GM12878 (cell line): ENCODE results near the gene EMC1. TPM values are rescaled to one million over a fixed set of nuclear protein-coding genes. Genes with fewer than 3 reads are reported as not detected.

Experiments used
- ATAC-seq: fragments of 200-7000 bp; cut with Tn5 transposase; 3 replicates; pipeline ENCODE4 v1.9.1; 2020; ENCODE audit warnings: mild to moderate bottlenecking, moderate library complexity
- BruUV-seq: library from RNA; stranded (reverse); fragments of 400-500 nt; replicated peaks from 2 replicates; lab custom pipeline; 2021; lab: Mats Ljungman, UMichigan
- CTCF ChIA-PET: fragments of 300-600 bp; sonication (Branson Sonifier 250); formaldehyde crosslinking; extraction: SDS; loops from one replicate; lab custom pipeline; 2021; ENCODE audit warnings: inconsistent platforms; lab: Yijun Ruan, JAX
- POLR2A ChIA-PET: fragments of 350-600 bp; formaldehyde crosslinking; extraction: SDS; loops from one replicate; lab custom pipeline; 2021; ENCODE audit warnings: inconsistent platforms; lab: Charles Lee
- RAD21 ChIA-PET: fragments of 300-600 bp; sonication (Branson Sonifier 250); formaldehyde crosslinking; loops from one replicate; lab custom pipeline; 2023; ENCODE audit warnings: antibody characterized with exemption; ENCODE audit not compliant: unreplicated experiment; lab: Charles Lee
- SMC1A ChIA-PET: fragments of 300-600 bp; sonication (Branson Sonifier 250); formaldehyde crosslinking; loops from one replicate; lab custom pipeline; 2023; ENCODE audit not compliant: unreplicated experiment, uncharacterized antibody; lab: Charles Lee
- DNase-seq: peaks from one replicate; pipeline ENCODE4 v3.0.0-alpha.2; 2011; ENCODE audit warnings: low read depth, low spot score
- FAIRE-seq: peaks from 3 replicates; lab custom pipeline; 2011; peaks lifted over from hg19 to GRCh38; lab: Jason Lieb, UNC
- H2AFZ ChIP-seq: 2 replicates; pipeline ENCODE4 v1.6.0; 2011; ENCODE audit warnings: low read depth, low read length, control low read depth; ENCODE audit not compliant: control insufficient read depth
- H3K27ac ChIP-seq: 2 replicates; pipeline ENCODE4 v1.5.1; 2011; ENCODE audit warnings: control low read depth; ENCODE audit not compliant: control insufficient read depth, insufficient read depth
- H3K27me3 ChIP-seq, 2 experiments: replicated peaks in 1 of 2; 2 replicates each; pipeline versions ENCODE4 v1.6.0 to v1.6.1; 2011; ENCODE audit warnings: low read length in 1 of 2; ENCODE audit not compliant: control insufficient read depth in 2 of 2, insufficient read depth in 2 of 2
- H3K36me3 ChIP-seq, 2 experiments: 2 replicates each; pipeline ENCODE4 v1.5.1; 2011; ENCODE audit warnings: low read length in 1 of 2; ENCODE audit not compliant: control insufficient read depth in 2 of 2, insufficient read depth in 2 of 2
- H3K4me1 ChIP-seq: 2 replicates; pipeline ENCODE4 v1.6.1; 2011; ENCODE audit warnings: mild to moderate bottlenecking, low read length, moderate library complexity, mixed read lengths; ENCODE audit not compliant: control insufficient read depth, insufficient read depth
- H3K4me2 ChIP-seq: 2 replicates; pipeline ENCODE4 v1.6.0; 2011; ENCODE audit warnings: control low read depth; ENCODE audit not compliant: control insufficient read depth, insufficient read depth
- H3K4me3 ChIP-seq: fragments of 200-600 bp; sonication (generic); 2 replicates; pipeline ENCODE4 v1.5.1; 2016
- H3K79me2 ChIP-seq: 2 replicates; pipeline ENCODE4 v1.6.0; 2011; ENCODE audit warnings: low read length; ENCODE audit not compliant: control insufficient read depth, insufficient read depth
- H3K9ac ChIP-seq: 2 replicates; pipeline ENCODE4 v1.8.0; 2011; ENCODE audit warnings: low read length, control low read depth, mixed read lengths; ENCODE audit not compliant: control insufficient read depth, insufficient read depth
- H3K9me3 ChIP-seq: replicated peaks from 3 replicates; pipeline ENCODE4 v1.5.1; 2011; ENCODE audit warnings: mild to moderate bottlenecking, low read length; ENCODE audit not compliant: control insufficient read depth, insufficient read depth
- H4K20me1 ChIP-seq: 2 replicates; pipeline ENCODE4 v1.6.0; 2011; ENCODE audit not compliant: control insufficient read depth, insufficient read depth
- ASH2L ChIP-seq: fragments of 300-600, 200-600 bp; sonication (generic); IDR thresholded peaks from 2 replicates; pipeline ENCODE4 v1.6.1; 2017; ENCODE audit warnings: low read depth, mild to moderate bottlenecking, borderline replicate concordance
- NFYB ChIP-seq: IDR thresholded peaks from 2 replicates; pipeline ENCODE4 v1.6.1; 2011; ENCODE audit warnings: low read depth, mild to moderate bottlenecking, low read length, improper control_type of control experiment, moderate library complexity; ENCODE audit not compliant: insufficient read depth
- POU2F2 ChIP-seq: IDR thresholded peaks from 3 replicates; pipeline ENCODE4 v1.6.1; 2011; ENCODE audit warnings: low read depth, mild to moderate bottlenecking, low read length, borderline replicate concordance
- RCOR1 ChIP-seq: conservative IDR thresholded peaks from 2 replicates; pipeline ENCODE4 v1.6.1; 2012; ENCODE audit warnings: low read depth, low read length, improper control_type of control experiment
- SIN3A ChIP-seq: IDR thresholded peaks from 2 replicates; pipeline ENCODE4 v1.6.1; 2012; ENCODE audit warnings: low read depth, low read length, improper control_type of control experiment
- SIX5 ChIP-seq: IDR thresholded peaks from 2 replicates; pipeline ENCODE4 v1.6.1; 2011; ENCODE audit warnings: mild to moderate bottlenecking, low read depth, low read length, moderate library complexity; ENCODE audit not compliant: severe bottlenecking
- SP1 ChIP-seq: IDR thresholded peaks from one replicate; pipeline ENCODE4 v1.6.1; 2011; ENCODE audit warnings: low read depth, low read length
- SUZ12 ChIP-seq: fragments of 200-600 bp; sonication (generic); IDR thresholded peaks from one replicate; pipeline ENCODE4 v1.6.1; 2018; ENCODE audit warnings: antibody characterized with exemption, mild to moderate bottlenecking; ENCODE audit not compliant: unreplicated experiment
- TAF1 ChIP-seq: IDR thresholded peaks from 2 replicates; pipeline ENCODE4 v1.6.1; 2011; ENCODE audit warnings: mild to moderate bottlenecking, low read depth, low read length, borderline replicate concordance
- YY1 ChIP-seq: IDR thresholded peaks from 2 replicates; pipeline ENCODE4 v1.6.1; 2011; ENCODE audit warnings: low read depth, mild to moderate bottlenecking, low read length
- WGBS: methylation state at CpG from one replicate; pipeline ENCODE4 v1.1.6; 2016; ENCODE audit warnings: low lambda C conversion rate; ENCODE audit not compliant: insufficient replicate concordance, insufficient coverage; ENCODE audit errors: missing lambda C conversion rate; 5-methylcytosine and 5-hydroxymethylcytosine counted together
- in situ Hi-C: fragments of 300-500 bp; cut with MboI; formaldehyde crosslinking; loops from 9 replicates; pipeline ENCODE4 v1.14.3; 2018; ENCODE audit warnings: mixed read lengths
- intact Hi-C: fragments of 100-400 bp; cut with micrococcal nuclease; formaldehyde crosslinking; loops from one replicate; pipeline ENCODE4 v1.14.2; 2022; ENCODE audit not compliant: unreplicated experiment
- polyA plus RNA-seq, 11 experiments: library from polyadenylated mRNA; depleted of rRNA in 4 of 11; unstranded in 6 of 11; stranded (reverse) in 5 of 11; fragments of >200 nt; fragmentation: Nextera tagmentation in 4 of 11; fragmentation: Illumina TruSeq in 1 of 11; extraction: Ambion mirVana in 4 of 11; extraction: Trizol in 1 of 11; gene quantifications; 1 replicate in 1 of 11; 2 replicates in 10 of 11; pipeline versions ENCODE4 v1.2.1 to v1.2.3, GENCODE V29; 2011 to 2016; ENCODE audit warnings: inconsistent platforms in 2 of 11, missing spikeins in 2 of 11, low read depth in 1 of 11
- total RNA-seq, 4 experiments: library from RNA; depleted of rRNA in 3 of 4; stranded (reverse); fragments of >200 nt in 3 of 4; fragmentation: Illumina TruSeq in 1 of 4; extraction: Trizol in 1 of 4; gene quantifications; 2 replicates each; pipeline versions ENCODE4 v1.2.1 to v1.2.3, GENCODE V29; 2013 to 2021
- TF ChIP-seq, protein P1 (sequence below): fragments of 150-350 bp; IDR thresholded peaks from 2 replicates; pipeline ENCODE4 v1.6.1; 2016; ENCODE audit warnings: low read depth, low read length
- TF ChIP-seq, protein P2 (sequence below): fragments of 450-650 bp; IDR thresholded peaks from 2 replicates; pipeline ENCODE4 v1.6.1; 2016; ENCODE audit warnings: mild to moderate bottlenecking, moderate library complexity, borderline replicate concordance
- TF ChIP-seq, protein P3 (sequence below): fragments of 450-650 bp; IDR thresholded peaks from 2 replicates; pipeline ENCODE4 v1.6.1; 2017; ENCODE audit warnings: borderline replicate concordance
- TF ChIP-seq, protein P4 (sequence below): fragments of 450-650 bp; IDR thresholded peaks from 2 replicates; pipeline ENCODE4 v1.6.1; 2016; ENCODE audit warnings: mild to moderate bottlenecking

Gene EMC1
- total and polyA plus RNA-seq, 10 of the 15 experiments (the other 5 are each of a cell fraction or from before 2014, with no cell fraction given) = 12.2 to 43.6 (median 20.6) TPM

DNA sequence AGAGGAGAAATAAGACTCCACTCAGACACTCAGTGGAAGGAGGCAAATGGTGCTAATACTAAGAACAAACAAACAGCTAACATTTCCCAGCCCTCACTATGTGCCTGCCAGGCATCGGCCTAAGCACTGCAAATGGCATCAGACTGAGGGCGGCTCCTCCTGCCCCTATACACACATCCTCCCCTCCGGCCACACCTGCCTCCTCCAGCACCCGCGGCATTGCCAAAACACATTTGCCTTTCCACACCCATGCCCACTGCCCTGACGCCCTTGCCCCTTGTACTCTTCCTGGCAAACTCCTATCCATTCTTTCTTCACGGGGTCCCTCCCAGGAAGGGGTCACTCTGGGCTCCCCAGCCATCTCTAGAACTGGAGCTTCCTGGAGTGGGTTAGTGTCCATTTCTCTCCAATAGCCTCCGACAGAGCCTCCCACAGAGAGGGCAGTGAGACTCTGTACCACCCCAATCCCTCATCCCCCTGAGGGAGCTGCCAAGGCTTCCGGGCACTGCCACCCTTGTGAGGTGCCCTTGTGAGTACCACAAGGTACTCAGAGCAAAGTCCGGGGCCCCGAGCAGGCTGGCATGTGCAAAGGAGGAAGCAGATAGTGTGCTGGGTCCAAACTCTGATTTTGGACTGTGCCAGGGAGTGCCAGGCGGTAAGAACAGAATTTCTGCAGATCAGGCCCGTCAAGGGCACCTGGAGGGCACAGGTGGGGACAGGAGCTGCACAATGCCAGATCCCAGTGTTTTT lies 36.3 kb upstream of the EMC1 start:
- H3K4me2 ChIP-seq = no peak overlapping the region
- TF ChIP-seq SP1 (no peak), SUZ12 (no peak), POU2F2 (no peak), SIN3A (no peak), TAF1 (no peak), YY1 (no peak), SIX5 (no peak), RCOR1 (no peak), NFYB (no peak), ASH2L (no peak)
- TF ChIP-seq, protein P1, sequence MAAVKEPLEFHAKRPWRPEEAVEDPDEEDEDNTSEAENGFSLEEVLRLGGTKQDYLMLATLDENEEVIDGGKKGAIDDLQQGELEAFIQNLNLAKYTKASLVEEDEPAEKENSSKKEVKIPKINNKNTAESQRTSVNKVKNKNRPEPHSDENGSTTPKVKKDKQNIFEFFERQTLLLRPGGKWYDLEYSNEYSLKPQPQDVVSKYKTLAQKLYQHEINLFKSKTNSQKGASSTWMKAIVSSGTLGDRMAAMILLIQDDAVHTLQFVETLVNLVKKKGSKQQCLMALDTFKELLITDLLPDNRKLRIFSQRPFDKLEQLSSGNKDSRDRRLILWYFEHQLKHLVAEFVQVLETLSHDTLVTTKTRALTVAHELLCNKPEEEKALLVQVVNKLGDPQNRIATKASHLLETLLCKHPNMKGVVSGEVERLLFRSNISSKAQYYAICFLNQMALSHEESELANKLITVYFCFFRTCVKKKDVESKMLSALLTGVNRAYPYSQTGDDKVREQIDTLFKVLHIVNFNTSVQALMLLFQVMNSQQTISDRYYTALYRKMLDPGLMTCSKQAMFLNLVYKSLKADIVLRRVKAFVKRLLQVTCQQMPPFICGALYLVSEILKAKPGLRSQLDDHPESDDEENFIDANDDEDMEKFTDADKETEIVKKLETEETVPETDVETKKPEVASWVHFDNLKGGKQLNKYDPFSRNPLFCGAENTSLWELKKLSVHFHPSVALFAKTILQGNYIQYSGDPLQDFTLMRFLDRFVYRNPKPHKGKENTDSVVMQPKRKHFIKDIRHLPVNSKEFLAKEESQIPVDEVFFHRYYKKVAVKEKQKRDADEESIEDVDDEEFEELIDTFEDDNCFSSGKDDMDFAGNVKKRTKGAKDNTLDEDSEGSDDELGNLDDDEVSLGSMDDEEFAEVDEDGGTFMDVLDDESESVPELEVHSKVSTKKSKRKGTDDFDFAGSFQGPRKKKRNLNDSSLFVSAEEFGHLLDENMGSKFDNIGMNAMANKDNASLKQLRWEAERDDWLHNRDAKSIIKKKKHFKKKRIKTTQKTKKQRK = no peak
- TF ChIP-seq, protein P2, sequence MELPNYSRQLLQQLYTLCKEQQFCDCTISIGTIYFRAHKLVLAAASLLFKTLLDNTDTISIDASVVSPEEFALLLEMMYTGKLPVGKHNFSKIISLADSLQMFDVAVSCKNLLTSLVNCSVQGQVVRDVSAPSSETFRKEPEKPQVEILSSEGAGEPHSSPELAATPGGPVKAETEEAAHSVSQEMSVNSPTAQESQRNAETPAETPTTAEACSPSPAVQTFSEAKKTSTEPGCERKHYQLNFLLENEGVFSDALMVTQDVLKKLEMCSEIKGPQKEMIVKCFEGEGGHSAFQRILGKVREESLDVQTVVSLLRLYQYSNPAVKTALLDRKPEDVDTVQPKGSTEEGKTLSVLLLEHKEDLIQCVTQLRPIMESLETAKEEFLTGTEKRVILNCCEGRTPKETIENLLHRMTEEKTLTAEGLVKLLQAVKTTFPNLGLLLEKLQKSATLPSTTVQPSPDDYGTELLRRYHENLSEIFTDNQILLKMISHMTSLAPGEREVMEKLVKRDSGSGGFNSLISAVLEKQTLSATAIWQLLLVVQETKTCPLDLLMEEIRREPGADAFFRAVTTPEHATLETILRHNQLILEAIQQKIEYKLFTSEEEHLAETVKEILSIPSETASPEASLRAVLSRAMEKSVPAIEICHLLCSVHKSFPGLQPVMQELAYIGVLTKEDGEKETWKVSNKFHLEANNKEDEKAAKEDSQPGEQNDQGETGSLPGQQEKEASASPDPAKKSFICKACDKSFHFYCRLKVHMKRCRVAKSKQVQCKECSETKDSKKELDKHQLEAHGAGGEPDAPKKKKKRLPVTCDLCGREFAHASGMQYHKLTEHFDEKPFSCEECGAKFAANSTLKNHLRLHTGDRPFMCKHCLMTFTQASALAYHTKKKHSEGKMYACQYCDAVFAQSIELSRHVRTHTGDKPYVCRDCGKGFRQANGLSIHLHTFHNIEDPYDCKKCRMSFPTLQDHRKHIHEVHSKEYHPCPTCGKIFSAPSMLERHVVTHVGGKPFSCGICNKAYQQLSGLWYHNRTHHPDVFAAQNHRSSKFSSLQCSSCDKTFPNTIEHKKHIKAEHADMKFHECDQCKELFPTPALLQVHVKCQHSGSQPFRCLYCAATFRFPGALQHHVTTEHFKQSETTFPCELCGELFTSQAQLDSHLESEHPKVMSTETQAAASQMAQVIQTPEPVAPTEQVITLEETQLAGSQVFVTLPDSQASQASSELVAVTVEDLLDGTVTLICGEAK = no peak
- TF ChIP-seq, protein P3, sequence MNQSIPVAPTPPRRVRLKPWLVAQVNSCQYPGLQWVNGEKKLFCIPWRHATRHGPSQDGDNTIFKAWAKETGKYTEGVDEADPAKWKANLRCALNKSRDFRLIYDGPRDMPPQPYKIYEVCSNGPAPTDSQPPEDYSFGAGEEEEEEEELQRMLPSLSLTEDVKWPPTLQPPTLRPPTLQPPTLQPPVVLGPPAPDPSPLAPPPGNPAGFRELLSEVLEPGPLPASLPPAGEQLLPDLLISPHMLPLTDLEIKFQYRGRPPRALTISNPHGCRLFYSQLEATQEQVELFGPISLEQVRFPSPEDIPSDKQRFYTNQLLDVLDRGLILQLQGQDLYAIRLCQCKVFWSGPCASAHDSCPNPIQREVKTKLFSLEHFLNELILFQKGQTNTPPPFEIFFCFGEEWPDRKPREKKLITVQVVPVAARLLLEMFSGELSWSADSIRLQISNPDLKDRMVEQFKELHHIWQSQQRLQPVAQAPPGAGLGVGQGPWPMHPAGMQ = no peak
- TF ChIP-seq, protein P4, sequence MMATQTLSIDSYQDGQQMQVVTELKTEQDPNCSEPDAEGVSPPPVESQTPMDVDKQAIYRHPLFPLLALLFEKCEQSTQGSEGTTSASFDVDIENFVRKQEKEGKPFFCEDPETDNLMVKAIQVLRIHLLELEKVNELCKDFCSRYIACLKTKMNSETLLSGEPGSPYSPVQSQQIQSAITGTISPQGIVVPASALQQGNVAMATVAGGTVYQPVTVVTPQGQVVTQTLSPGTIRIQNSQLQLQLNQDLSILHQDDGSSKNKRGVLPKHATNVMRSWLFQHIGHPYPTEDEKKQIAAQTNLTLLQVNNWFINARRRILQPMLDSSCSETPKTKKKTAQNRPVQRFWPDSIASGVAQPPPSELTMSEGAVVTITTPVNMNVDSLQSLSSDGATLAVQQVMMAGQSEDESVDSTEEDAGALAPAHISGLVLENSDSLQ = no peak

More for the DNA sequence above, 36.3 kb upstream of the EMC1 start:
- 82% methylated on average over 13 of the region's 13 CpGs for WGBS
- no peaks in the 10 kb centered on the region for H3K4me1 ChIP-seq
- no TSS peak for BruUV-seq
- FAIRE-seq (no peak), ATAC-seq (no peak), DNase-seq (no peak)
- H3K79me2 ChIP-seq = no peaks in the 10 kb centered on the region
- no peak overlapping the region for H3K9ac ChIP-seq
- ChIA-PET CTCF (no interaction called here), POLR2A (no interaction called here), RAD21 (no interaction called here), SMC1A (no interaction called here)
- H4K20me1 ChIP-seq = no peaks in the 10 kb centered on the region
- in situ Hi-C loops = no loop called here
- H3K27me3 ChIP-seq = peaks cover 0 to 2% of the 10 kb centered on the region in 2 experiments; a peak in 2 of 4 replicates
- H2AFZ ChIP-seq = no peak overlapping the region
- no peaks in the 10 kb centered on the region for H3K36me3 ChIP-seq
- no peak overlapping the region for H3K4me3 ChIP-seq
- intact Hi-C loops = no loop called here
- H3K27ac ChIP-seq = no peak overlapping the region
- no peaks in the 10 kb centered on the region; the same call in 2 of the 3 replicates for H3K9me3 ChIP-seq
